GM19395 (cell line): ENCODE measurements around the gene TMEM232.
A peak's percentile ranks its signal among the peaks of the same experiment; 100 is the strongest.
"Not testable (repeated sequence)": the region's sequence is repeated elsewhere in the genome, so short reads cannot be mapped to it uniquely, and the experiment has no call there.

Source experiments
- ATAC-seq: cut with Tn5 transposase; IDR thresholded peaks from one replicate; pipeline ENCODE4 v1.9.1; 2021; ENCODE audit warnings: mild to moderate bottlenecking, moderate library complexity; ENCODE audit not compliant: unreplicated experiment

The TMEM232 gene

DNA sequence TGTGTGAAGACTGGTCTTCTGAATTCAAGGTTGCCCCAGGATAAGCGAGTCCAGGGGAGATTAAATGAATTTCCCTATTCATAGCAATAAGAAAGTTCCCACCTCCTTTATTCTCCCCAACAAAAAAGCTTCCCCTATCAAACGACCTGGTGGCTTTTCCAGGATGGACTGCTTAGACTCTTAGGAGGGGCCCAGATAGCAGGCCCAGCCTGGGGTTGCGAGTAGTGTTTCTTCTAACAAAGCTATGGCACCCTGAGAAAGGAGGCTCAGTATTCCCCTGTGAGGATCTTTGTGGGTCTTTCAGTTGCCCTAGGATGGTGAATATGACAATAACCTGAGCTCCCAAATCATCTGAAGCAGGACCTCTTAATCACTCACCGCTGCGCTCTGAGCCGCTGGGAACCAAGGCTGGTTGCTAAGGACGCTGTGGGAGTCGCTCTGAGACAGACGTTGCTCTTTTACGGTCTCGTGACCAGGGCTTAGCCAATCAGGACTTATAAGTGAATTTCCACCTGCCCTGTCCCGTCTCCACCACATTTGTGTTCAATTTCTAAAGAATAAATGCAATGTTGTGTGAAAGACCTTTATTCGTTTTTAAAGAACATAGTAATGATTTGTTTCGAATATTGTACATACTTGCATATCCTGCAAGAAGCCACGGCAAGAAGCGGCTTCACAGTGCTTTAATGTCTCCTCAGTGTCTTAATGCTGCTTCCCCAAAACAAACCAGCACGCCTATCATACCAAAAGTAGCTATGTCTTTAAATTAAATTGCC, at the start of gene TMEM232:
Gene TMEM232 (minus strand): TSS at position 423 of the 776 bp plus-strand sequence. CDS start 59,319 bp downstream, outside the sequence.
- peak; percentile 100 for ATAC-seq

DNA sequence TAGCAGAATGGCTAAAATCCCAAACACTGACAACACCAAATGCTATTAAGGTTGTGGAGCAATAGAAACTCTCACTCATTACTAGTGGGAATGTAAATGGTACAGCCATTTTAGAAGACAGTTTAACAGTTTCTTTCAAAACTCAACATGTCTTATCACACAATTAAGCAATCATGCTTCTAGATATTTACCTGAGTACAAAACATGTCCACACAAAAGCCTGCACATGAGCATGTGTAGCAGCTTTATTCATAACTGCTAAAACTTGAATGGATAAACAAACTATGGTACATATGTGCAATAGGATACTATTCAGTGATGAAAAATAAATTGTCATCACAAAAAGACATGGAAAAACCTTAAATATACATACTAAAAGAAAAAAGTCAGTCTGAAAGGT, 43.8 kb upstream of the TMEM232 start:
- ATAC-seq = no peak

DNA sequence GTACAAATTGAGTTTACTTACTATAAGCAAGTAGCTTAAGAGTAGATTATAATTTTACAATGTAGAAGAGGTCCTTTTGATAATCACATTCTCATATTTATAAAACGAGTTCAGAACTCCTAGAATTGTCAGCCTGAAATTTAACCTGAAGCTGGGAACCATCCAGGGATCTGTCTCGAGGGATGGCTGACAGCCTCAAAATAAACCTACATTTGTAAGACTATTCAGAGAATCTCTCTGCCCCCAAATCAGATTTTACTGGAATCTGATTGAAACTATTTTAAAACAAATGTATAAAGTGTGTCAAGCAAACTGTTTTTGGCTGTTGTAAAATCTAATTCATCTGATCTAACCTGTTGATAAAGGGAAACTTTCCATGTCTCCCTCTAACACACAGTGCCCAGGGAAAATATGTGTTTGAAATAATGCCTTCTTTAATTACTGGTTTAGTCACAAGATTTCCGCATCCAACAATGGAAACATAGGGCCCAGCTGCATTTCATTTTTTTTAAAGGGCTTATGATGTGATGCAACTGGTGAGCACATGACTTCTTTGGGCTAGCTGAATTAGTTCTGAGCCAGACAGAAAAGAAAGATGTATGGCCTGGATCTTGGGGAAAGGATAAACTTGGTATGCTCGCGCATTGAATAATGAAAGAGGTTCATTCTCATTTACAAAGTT, 42.7 kb upstream of the TMEM232 start:
- no peak for ATAC-seq

DNA sequence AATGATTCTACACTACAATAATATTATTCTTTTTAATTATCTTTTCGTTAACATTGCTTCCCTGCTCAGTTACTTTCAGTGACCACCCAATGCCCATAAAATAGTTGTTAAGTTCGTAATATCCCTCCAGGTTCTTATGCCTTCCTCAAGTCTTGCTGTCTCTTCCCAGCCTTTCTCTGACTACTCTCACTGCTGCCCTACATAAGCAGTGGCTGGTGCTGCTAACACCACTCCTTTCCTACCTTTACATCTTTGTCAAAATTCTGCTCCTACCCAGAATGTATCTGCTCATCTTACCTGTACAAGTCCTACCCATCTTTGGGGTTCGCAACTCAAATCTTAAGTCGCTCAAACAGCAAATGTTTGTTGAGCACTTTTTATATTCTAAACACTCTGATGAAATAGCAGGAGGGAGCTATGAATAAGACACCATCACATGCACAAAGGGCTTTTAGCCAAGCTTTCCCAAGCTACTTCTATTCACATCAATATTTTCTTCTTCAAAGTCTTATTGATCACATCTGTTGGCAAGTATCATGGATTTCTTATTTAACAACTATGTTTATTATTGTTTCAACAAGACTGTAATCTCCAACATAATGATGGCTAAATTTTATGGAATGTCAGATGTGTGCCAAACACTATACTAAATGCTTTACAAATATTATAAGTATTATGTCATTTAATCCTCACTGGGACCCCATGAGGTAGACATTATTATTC, 41.8 kb upstream of the TMEM232 start:
- ATAC-seq = no peak

DNA sequence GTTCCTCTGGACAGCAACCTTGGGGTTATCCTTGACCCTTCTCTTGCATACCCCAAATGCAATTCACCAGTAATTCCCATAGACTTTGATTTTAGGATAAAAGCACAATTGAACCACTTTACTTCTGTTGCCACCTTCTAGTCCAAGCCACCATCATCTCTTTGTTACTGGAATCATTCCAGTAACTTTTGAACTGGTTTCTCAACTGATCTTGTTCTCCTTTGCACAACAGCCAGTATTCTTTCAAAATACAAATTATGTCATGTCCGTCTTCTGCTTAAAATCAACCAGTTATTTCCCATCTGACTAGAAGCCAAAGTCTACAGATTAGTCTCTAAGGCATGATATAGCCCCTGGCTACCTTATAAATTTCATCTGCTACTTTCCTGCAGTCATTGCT, 33.7 kb upstream of the TMEM232 start:
- no peak for ATAC-seq

DNA sequence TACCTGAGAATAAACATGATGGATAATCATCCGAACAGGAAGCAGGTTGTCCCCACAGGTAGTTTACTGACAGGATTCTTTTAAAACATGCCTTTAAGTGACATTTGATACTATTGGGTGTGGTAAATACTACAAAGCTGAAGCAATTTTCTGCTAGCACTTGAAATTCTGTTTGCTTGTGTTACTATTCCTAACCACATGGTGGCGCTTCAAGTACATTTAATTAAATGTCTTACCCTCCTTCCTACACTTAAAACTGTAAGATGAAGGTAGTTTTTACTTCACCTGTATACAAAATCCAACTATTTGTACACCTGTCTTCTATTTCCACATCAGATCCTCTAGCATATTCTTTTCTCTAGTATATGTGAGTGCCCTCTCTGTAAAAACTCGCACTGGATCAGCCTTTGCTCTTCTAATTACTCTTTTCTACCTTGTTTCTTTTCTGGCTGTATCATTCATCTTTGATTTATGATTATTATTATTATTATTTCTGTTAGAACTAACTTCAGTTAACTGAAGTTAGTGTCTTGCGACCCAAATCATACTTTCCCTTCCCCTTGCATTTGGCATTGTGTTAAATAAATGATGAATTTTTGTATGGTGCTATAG, 30.8 kb upstream of the TMEM232 start:
- ATAC-seq = no peak

DNA sequence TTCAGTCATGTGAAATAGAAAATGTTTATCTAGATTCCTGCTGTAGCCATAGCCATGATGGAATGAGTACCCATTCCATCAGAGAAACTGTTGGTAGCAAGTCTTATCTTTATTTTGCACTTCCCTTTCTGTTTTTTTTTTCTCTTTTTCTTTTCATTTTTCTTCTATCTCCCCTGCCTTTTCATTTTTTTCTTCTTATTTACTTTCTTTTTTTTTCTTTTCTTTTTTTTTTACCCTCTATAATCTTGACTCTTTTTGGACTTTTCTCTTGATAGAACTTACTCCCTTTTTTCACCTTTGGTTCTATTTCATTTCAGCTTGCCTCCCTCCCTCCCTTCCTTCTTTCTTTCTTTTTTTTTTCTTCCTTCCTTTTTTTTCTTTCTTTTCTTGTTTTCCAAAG, 27.7 kb upstream of the TMEM232 start:
- ATAC-seq = no peak

DNA sequence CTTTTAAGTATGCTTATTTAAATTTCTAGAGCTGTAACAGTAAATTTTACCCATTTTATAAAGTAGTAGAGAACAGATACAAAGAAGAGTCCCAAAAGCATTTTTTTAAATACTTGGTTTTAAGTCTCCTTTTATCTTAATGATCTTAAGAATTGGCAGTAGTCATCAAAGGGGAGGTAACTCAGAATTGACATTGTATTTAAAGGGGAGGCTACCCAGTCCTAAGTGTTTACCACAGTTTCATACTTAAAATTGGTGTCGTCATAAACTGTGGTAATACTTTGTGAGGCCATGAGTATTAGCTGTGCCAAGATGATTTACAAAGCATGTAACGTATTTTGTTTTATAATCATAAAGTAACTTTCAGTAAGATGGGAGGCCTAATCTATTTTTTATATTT, 27.1 kb upstream of the TMEM232 start:
- no peak for ATAC-seq

DNA sequence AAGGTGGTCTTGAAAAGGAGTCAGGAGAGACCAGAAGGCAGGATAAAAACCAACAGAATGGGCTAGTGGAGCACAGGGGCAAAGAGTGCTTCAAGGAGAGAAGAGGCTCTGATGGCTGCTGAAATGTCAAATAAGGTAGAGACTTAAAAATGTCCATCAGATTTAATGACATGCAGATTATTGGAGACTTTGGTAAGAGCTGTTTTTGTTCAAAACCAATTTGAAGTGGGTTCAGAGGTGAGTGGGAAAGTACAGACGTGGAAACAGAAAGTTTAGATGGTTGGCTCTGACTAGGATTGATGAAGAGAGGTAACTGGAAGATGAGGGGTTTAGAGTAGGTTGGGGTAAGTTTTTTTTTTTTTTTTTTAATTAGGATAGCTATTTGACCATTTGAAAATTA, 26.5 kb upstream of the TMEM232 start:
- peak; percentile 20 for ATAC-seq

DNA sequence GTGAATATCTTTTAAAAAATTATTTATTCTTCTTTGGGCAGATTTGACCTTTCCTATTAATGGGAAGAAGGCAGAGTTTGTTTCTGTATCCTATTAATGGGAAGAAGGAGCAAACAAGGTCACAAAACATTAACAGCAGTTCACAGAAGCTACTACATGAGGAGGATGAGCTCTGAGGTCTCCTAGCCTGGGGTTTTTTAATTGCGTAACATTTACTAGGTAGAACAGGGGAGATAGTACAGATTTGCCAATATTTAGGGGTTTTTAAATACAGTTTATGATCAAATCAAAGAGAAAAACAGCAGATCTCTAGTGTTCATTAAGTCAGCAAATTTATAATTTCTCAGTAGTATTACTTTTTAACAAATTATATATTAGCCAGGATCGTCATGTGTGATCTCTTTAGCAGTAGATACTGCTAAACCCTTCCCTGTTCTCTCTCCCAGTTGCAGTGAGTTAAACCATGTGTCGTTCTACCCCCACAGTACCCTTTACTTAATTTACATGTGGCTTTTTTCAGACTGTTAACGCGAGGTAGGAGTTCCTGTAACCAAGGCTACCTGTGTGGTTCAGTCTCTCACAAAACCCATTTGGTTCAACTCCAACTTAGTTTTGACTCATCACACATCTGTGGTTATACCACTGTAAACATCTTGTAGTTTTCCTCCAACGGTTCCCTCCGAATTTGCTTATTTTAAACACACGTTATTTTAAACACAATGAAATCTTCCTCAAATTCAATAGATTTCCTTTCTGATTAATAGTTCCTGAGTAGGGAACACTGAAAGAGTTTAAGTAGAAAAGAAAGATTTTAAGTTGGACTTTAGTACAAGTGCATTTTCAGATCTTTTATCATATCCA, 25.7 kb upstream of the TMEM232 start:
- peak; percentile 97 for ATAC-seq

DNA sequence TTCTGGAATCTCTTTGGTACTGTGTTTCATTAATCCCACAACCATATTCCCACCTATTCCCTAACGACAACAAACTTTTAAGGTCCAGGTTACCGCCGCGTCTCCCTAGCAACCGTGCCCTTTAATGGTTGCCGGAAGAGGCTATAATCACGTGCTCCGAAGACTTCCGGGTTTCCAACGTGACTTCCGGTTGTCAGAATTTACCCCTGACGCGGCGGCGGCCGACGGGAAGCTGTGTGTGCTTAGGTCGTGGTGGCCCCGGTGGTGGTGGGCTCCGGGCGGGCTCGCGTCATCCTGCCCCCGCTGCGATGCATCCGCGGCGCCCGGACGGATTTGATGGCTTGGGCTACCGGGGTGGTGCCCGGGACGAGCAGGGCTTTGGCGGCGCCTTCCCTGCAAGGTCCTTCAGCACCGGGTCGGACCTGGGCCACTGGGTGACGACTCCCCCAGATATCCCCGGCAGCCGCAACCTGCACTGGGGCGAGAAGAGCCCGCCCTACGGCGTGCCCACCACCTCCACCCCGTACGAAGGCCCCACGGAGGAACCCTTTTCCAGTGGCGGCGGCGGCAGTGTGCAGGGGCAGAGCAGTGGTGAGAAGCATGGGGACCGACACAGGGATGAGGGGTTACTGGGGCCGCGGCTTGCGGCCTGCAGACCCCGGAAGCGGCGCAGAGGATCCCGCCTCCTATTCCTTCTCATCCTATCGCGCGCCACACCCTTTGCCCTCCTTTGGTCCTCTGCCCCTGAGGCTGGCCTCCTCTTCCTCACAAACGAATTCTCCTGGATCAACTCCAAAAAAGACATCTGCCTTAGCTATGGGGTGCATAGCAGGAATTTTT, 12.6 kb upstream of the TMEM232 start, which contains the start of gene SLC25A46:
Gene SLC25A46 (plus strand): TSS at position 196 of the 840 bp plus-strand sequence. CDS start 113 bp downstream, at position 309.
- peak; percentile 98 for ATAC-seq

DNA sequence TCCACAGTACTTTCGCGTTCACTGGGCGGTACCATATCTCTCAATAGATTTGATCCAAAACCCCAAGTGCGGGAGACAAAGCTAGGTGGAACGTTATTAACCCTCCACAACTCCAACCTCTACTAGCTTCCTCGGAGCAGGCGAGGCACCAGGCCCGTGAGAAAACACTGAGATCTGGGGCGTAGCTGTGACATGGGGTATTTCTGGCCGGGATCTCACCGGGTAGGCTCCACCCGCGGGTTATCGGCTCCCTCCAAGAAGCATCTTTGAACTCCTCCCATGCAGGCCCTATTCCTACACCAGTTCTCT, 12.0 kb upstream of the TMEM232 start:
- peak; percentile 71 for ATAC-seq

DNA sequence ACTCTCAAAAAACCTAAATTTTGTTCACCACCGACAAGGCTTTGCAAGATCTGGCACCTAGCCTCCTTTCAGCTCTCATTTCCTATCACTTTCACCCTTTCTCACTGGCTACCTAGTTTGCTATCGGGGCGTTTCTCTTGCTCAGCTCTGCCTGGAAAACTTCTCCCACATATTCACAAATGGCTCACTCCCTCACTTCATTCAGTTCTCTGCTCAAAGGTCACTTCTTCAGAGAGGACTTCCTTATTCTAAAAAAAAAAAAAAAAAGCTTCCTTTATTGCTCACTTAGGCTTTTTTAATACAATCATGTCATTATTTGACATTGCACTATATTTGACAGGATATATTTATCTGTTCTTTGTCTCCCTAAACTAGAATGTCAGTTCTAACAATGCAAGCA, 10.3 kb upstream of the TMEM232 start:
- no peak for ATAC-seq

DNA sequence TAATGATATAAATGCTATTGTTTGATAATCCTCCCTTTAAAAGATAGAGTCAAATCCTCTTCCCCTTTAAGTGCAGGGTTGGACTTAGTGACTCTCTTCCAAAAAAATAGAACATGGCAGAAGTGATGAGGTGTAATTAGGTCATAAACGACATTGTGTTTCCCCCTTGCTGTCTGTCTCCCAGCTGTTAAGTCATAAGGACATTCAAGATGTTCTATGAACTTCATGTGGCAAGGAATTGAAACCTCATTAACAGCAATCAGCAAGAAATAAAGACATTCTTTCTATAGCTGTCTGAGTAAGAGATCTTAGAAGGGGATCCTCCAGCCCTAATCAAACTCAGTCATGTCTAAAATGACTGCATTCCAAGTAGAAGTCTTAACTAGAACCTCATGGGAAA, 9.1 kb upstream of the TMEM232 start:
- no peak for ATAC-seq

DNA sequence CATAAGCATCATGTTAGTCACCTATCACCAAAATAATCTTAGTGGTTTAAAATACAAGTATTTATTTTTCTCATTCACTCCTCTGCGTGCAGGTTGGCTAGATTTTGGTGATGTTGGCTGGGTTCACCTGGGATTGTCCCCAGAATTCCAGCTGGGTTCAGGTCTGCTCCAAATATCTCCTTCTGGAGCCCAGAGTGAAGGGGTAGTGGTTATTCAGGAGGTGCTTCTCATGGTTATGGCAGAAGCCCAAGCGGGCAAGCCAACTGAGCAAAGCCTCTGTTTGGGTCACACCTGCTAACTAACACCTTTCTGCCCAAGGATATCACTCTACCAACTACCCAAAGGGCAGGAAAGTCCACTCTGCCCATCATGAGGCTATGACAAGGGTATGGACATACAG, 7.6 kb upstream of the TMEM232 start:
- no peak for ATAC-seq

DNA sequence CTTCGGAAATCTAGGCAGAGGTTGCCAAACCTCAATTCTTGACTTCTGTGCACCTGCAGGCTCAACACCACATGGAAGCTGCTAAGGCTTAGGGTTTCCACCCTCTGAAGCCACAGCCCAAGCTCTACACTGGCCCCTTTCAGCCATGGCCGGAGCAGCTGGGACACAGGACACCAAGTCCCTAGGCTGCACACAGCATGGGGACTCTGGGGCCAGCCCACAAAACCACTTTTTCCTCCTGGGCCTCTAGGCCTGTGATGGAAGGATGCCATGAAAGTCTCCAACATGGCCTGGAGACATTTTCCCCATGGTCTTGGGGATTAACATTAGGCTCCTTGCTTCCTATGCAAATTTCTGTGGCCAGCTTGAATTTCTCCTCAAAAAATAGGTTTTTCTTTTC, 5.0 kb upstream of the TMEM232 start:
- ATAC-seq = not testable (repeated sequence)

DNA sequence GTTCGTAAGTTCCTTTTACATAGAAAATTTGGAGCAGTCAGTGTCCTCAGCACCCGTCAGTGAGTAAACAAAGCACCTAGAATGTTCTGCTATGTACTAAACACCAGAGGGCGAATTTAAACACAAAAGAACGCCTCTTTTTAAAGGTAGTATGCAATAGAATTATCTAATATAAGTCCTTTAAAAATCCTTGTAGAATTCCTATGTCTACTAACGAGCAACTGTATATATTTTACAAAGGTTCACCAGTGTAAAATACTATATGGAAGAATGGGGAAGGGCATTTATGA, 499 bp upstream of the TMEM232 start:
- peak; percentile 79 for ATAC-seq

DNA sequence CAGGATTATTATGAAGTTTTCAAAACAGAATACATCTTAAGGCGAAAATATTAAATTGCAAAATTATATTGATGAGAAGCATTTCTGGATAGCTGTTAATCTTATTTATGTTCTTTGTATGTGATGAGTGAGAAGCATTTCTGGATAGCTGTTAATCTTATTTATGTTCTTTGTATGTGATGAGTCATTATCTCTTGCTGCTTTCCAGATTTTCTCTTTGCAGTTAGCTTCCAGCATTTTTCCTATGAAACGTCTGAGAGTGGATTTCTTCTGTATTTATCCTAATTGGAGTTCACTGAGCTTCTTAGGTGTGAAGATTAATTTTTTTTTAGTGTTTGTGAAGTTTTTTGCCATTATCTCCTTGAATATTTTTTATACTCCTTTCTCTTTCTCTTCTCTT, 8.2 kb downstream of the TMEM232 start:
- no peak for ATAC-seq
